IPS DF 4.7 (cell line): ENCODE measurements around the gene C6orf132.

Experiments
- DNase-seq: peaks from one replicate; pipeline ENCODE4 v3.0.0-alpha.2; 2013; ENCODE audit warnings: low spot score; ENCODE audit errors: extremely low read depth

C6orf132 gene

GRCh38 chr6:42084889-42085288 is 57.5 kb downstream of the C6orf132 start:
- DNase-seq = no peak

- no peak for DNase-seq
Observed at GRCh38 chr6:42083530-42083929, 58.9 kb downstream of the C6orf132 start.

GRCh38 chr6:42079941-42080464 is 62.4 kb downstream of the C6orf132 start:
- no peak for DNase-seq

- no peak for DNase-seq
Observed at GRCh38 chr6:42078386-42078785, 64.0 kb downstream of the C6orf132 start.

DNA sequence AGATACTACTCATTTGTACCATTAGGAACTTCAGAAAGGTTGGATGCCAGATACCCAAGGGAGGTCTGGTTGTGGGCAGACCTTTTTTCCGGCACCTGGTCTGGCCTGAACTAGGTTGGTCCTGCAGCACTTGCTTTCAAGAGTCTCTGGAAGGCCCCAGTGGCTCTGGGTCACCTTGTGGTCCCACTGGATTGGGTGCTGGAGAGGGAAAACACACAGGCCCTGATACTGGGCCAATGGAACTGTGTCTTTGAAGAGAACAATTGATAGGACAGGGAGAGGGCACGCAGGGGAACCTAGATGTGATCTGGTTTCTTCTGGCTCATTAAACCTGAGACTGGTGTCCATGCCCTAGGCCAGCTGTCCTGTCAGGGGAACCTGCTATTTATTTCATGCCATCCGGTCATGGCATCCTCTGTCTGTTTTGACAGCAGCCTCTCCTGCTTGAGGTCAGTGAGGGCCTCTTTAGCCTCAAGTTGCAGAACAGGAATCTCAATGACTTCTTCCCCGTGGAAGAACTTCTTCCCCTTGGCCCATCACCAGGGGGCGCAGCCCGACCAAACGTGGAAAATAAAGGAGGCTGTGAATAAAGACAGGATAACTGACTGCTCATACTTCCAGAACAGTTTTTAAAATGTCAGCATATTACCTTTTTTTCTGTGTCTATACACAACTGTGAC is 67.1 kb downstream of the C6orf132 start:
- DNase-seq = no peak

GRCh38 chr6:42073287-42073686 is 69.1 kb downstream of the C6orf132 start:
- no peak for DNase-seq

GRCh38 chr6:42071881-42072583 is 70.4 kb downstream of the C6orf132 start:
- no peak for DNase-seq

DNA sequence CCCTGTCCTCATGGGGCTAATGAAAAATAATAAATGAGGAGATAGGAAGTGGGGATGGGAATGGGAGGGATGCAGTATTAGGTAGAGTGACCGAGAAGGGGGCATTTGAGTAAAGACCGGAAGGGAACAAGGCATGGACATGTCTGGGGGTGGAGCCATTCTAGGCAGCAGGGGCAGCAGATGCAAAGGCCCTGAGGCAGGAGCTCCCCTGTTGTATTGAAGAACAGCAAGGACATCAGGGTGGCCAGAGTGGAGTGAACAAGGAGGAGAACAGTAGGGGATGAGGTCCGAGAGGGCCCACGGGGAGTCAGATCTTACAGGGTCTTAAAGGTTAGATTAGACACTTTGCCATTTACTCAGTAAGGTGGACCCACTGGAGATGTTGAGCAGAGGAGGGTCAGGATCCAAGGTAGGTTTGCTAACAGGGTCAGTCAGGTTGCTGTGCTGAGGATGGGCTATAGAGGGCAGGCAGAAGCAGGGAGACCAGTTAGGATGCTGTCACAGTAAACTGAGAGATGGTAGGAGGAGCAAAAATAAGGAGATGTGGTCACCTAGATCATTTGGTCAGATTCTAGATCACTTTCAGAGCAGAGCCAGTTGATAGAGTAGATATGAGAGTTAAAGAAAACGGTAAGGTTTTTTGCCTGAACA is 73.4 kb downstream of the C6orf132 start:
- no peak for DNase-seq

DNA sequence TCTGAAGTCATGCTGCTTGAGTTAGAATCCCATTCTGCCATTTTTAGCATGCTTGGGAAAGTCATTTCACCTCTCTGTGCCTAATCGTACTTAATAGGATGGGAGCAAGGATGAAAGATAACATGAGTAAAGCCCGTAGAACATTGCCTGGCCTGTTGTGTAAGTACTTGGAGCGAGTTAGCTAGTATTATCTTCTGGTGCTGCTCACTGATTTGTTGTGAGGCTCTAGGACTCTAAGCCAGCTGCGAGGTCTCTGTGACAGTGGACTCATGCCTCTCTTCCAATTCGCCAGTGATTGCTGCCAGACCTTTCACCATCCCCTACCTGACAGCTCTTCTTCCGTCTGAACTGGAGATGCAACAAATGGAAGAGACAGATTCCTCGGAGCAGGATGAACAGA is 74.2 kb downstream of the C6orf132 start:
- no peak for DNase-seq

DNA sequence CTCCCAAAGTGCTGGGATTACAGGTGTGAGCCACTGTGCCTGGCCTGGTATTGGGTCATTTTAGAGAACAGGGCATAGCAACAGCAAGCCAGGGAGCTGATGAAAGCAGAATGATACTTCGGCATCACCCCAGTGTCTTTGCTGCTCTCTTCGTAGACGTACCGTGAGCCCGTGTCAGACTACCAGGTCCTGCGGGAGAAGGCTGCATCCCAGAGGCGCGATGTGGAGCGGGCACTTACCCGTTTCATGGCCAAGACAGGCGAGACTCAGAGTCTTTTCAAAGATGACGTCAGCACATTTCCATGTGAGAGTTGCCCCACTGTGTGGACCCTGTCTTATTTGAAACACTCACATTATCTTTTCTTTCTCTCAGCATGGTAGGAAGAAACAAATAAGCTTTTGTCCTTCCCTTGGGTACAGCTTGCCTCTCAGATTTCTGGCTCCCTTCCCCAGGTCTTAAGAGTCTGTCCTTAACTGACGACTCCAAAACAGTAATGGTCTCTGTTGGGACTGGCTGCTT is 76.2 kb downstream of the C6orf132 start:
- no peak for DNase-seq

- no peak for DNase-seq
Observed at GRCh38 chr6:42059743-42060142, 82.7 kb downstream of the C6orf132 start.

DNA sequence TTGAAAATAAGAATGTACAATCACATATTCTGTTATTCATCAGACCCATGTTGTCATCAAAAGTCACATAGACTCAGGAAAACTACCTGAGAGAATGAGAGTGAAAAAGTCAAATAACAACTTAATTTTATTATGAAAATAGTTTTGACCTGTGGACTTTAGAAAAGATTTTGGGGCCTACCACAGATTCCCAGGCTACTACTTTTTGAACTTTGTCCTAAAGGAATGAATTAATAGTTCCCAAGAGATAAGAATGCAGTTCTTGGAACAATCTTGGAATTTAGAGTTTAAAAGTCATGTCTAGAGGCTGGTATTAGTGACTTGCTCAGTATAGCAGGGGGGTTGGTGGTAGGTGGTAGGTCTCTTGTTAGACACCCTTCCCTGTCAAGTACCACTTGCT is 88.8 kb downstream of the C6orf132 start:
- no peak for DNase-seq

GRCh38 chr6:42051268-42051653 is 91.2 kb downstream of the C6orf132 start:
- no peak for DNase-seq
